GM19395 (cell line): ENCODE measurements around the gene TIGD1.

Experiments
- ATAC-seq: cut with Tn5 transposase; IDR thresholded peaks from one replicate; pipeline ENCODE4 v1.9.1; 2021; ENCODE audit warnings: mild to moderate bottlenecking, moderate library complexity; ENCODE audit not compliant: unreplicated experiment

TIGD1 gene

GRCh38 chr2:232524771-232525170, 25.6 kb downstream of the TIGD1 start:
- no peak for ATAC-seq

GRCh38 chr2:232523682-232524597, 26.4 kb downstream of the TIGD1 start:
- ATAC-seq: no peak

GRCh38 chr2:232523402-232523681, 27.0 kb downstream of the TIGD1 start:
- no peak for ATAC-seq

DNA sequence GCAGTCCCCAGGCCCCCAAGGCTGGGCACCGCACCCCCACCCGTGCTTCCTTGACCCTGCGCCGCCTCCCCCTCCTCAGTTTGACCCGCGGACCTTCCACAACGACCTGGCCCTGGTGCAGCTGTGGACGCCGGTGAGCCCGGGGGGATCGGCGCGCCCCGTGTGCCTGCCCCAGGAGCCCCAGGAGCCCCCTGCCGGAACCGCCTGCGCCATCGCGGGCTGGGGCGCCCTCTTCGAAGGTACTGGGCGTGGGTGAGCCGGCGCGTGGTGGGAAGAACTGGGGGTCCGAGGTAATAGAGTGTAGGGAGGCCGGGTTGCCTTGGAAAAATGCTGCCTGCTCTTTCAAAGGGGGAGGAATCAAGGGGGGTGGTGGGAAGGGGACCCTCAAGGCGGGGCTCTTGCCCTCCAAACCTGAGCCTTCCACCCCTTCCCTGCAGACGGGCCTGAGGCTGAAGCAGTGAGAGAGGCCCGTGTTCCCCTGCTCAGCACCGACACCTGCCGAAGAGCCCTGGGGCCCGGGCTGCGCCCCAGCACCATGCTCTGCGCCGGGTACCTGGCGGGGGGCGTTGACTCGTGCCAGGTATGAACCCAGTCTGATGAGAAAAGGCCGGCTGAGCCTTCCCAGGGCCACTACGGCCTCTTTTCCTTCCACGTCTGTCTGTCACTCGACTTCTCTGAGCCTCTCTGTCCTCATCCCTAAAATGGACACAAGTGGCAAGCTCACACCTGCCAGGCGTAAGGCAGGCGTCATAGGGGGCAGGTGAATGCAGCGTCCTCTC, 27.5 kb downstream of the TIGD1 start:
- ATAC-seq: no peak

DNA sequence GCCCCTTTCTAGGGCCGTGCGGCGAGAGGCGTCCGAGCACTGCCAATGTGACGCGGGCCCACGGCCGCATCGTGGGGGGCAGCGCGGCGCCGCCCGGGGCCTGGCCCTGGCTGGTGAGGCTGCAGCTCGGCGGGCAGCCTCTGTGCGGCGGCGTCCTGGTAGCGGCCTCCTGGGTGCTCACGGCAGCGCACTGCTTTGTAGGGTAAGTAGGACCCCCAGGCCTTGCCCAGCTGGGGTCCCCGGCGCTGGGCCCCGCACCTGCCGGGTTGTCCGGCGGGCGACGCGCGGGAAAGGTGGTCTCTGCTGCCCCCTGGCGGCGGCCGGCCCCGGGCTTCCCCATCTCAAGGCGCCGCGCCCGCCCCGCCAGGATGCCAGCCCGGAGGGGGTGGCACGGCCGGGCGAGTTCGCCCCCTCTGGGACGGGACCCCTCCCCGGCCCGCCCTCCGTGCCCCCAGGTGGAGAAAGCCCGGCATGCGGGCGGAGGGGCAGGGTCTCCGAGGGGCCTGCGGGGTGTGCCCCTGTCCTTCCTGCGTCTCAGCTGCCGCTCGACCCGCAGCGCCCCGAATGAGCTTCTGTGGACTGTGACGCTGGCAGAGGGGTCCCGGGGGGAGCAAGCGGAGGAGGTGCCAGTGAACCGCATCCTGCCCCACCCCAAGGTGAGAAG, 28.3 kb downstream of the TIGD1 start:
- ATAC-seq: no peak

DNA sequence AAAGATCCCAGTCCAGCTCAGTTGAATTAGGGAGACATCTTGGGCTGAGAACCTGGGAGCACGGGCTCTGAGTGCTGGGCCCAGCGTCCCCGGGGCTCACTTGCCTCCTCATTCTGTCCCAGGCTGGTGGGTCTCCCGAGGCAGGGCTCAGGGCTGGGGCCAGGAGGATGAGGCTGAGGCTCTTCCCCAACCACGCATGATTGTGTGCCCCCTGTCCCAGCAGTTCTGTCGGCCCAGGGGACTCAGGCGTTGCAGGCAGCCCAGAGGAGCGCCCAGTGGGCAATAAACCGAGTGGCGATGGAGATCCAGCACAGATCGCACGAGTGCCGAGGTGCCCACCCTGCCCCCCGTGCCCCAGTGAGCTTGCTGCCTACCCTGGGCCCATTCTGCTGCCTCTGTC, 29.3 kb downstream of the TIGD1 start:
- ATAC-seq: no peak

DNA sequence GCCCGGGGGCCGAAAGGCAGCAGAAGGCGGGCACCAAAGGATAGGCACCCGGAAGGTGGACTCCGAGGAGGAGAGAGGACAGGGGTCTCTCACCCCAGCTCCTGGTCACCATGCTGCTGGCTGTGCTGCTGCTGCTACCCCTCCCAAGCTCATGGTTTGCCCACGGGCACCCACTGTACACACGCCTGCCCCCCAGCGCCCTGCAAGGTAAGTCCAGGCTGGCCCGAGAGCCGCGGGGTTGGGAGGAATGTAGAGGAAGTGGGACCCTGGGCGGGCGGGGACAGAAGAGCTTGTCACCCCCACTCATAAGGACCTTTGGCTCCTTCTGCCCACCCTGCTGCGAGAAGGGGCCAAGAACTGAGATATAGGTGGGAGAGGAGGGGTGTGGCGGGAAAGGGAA, 29.9 kb downstream of the TIGD1 start:
- ATAC-seq: no peak

DNA sequence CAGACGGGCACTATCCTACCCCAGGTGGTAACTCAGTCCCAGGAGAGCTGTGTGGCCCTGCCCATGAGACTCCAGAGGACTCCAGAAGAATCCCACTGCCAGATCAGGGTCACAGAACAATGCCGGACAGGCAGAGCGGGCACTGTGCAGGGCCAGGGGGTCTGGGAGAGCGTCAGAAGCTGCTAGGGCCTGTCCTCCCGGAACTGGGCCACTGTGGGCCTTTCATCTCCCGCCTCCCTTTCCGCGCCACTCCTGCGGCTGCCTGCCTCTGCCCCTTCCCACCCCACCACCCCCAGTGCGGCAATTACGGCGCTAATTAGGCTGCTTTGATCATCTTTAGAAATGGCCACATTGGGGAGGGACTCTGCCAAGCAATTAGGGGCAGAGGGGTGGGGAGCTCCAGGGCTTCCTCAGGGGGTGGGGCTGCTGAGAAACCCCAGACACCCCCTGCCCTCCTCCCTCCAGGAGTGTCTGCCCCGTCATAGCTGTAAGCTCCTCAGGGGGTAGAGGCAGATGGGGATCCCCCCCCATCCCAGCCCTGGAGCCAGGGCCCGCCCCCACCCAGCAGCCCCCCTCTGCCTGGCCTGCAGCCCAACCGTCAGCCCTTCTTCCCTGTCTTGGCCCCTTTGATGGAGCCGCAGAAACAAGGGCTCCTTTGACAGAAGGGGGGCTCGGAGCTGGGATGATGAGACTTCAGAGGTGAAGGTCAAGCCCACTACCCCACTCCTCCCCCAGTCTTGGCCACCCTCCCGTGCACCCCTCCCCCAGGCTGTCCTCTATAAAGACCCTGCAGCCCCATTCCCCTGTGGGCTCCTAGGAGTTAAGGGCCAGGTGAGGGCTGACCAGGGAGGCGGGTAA, 30.5 kb downstream of the TIGD1 start, which contains the start of gene PRSS56:
TSS of gene PRSS56 (plus strand) at position 808 of the 858 bp plus-strand sequence. CDS start 211 bp downstream, outside the sequence.
- no peak for ATAC-seq

GRCh38 chr2:232518844-232519243, 31.5 kb downstream of the TIGD1 start:
- ATAC-seq: no peak

DNA sequence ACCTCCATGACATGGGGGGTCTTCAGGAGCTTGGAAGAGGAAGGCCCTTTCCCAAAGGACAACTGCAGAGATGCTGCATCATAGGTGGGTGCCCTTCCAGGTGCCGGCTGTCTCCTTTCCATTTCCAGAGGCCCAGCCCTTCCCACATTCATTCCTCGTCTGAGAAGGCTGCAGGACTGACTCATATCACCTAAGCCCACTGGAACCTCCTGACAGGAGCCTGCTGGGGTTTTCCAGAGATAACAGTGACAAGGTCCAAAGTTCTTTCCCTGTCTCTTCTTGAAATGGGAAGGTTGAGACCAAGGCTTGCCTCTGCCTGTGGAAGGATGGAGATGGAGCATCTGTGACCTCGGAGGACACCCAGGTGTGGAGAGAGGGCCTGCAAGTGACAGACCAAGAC, 33.8 kb downstream of the TIGD1 start:
- ATAC-seq: no peak

- no peak for ATAC-seq
Observed at GRCh38 chr2:232515639-232516038, 34.7 kb downstream of the TIGD1 start.

GRCh38 chr2:232513353-232513752, 37.0 kb downstream of the TIGD1 start:
- no peak for ATAC-seq

DNA sequence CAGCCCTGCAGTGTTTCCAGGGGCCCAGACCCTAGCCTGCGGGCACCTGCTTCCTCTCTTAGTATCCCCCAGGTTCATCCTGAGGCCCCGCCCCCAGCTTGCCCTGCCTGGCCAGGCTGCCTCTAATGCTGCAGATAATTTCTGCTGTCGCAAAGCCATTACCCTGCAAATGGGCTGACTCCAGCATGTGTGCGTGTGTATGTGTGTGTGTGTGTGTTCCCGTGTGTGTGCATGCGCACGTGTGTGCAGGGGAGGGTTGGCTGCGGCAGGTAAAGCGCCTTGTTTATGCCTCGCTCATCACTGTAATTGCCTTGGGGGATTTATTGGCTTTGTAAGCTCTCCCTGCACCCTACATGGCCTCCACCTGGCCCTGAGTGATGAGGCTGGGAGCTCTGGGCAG, 37.8 kb downstream of the TIGD1 start:
- no peak for ATAC-seq

- ATAC-seq: no peak
Observed at GRCh38 chr2:232511336-232511890, 38.9 kb downstream of the TIGD1 start.

GRCh38 chr2:232508251-232508650, 42.1 kb downstream of the TIGD1 start:
- ATAC-seq: no peak

DNA sequence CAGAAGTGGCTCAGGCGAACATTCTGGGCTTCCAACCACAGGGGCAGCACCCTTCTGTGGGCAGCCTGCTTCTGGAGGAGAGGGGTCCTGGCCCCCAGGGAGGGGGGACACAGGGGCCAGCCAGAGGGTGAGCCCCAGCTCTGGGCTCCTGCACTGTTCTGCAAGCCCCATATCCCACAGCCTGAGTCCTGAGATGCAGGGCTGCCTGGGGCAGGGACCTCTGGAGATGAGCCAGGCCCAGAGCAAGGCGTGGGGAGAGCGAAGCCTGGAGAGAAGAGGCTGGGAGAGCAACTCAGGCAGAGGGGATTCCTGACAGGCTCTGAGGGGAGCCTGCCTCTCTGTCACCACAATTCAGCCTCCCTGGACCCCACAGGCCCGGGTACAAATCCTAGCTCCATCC, 43.6 kb downstream of the TIGD1 start:
- ATAC-seq: no peak

GRCh38 chr2:232505856-232506255, 44.5 kb downstream of the TIGD1 start:
- ATAC-seq: no peak

DNA sequence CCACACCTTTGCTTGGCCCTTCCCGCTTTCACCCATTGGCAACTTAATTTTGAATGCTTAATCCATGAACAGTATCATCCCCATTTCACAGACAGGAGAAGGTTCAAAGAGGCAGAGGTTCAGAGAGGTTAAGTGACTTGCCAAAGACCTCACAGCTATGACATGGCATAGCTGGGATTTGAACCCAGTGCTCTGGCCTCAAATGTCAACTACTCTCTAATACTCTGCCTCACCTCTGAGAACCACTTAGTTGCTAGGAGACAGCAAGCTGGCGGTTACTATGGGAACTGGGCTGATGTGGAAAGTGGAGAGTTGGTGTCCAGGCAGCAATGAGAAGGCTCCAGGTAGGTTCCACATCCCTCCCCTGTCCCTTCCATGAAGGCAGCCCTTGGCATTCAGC, 45.9 kb downstream of the TIGD1 start:
- no peak for ATAC-seq

DNA sequence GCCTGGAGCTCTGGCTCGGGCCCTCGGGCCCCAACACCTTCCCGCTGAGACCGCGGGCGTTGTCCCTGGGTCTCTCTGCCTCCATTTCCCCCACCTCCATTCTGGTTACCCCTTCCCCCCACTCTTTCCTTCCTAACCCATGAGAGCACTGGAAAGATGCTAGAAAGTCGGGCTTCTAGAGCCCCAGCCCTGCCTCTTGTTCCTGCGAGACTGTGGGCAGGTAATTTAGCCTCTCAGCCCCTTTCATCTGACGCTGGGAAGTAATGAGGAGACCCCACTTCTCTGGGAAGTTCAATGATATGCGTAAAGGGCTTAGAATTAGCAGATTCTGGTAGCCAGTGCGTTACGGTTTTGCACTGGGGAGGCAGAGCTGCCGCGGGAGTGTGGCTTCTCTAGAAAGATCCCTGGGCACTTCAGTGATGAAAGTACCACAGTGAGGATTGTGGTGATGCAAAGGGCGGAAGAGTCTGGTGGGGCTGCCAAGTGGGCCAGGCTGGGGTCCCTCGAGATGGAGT, 46.5 kb downstream of the TIGD1 start:
- no peak for ATAC-seq
